Mesendoderm (in vitro differentiated cells): ENCODE results near the gene ARHGAP22.
A peak's percentile ranks its signal among the peaks of the same experiment; 100 is the strongest.

Experiments
- DNase-seq: peaks from one replicate; pipeline ENCODE4 v3.0.0; 2013
- H2AK5ac ChIP-seq: 2 replicates; pipeline ENCODE4 v1.6.1; 2013; ENCODE audit warnings: low read length, inconsistent platforms
- H2BK120ac ChIP-seq: 2 replicates; pipeline ENCODE4 v1.6.1; 2013; ENCODE audit warnings: low read depth, mild to moderate bottlenecking, low read length, moderate library complexity, mixed read lengths
- H2BK15ac ChIP-seq: replicated peaks from 2 replicates; pipeline ENCODE4 v1.6.1; 2013; ENCODE audit warnings: low read depth, mild to moderate bottlenecking, moderate library complexity
- H2BK5ac ChIP-seq: 2 replicates; pipeline ENCODE4 v1.6.1; 2013; ENCODE audit warnings: low read length, inconsistent platforms
- H3K18ac ChIP-seq: 2 replicates; pipeline ENCODE4 v1.6.1; 2013; ENCODE audit warnings: mild to moderate bottlenecking, low read length, mixed read lengths
- H3K23ac ChIP-seq: one replicate; pipeline ENCODE4 v1.6.1; 2013; ENCODE audit warnings: low read length
- H3K27ac ChIP-seq: 2 replicates; pipeline ENCODE4 v1.5.1; 2013; ENCODE audit warnings: low read depth, mild to moderate bottlenecking, inconsistent platforms, low read length, moderate library complexity
- H3K27me3 ChIP-seq: 2 replicates; pipeline ENCODE4 v1.6.1; 2013; ENCODE audit warnings: low read length, control low read depth, mild to moderate bottlenecking, inconsistent platforms; ENCODE audit not compliant: insufficient read depth, poor library complexity
- H3K36me3 ChIP-seq: 2 replicates; pipeline ENCODE4 v1.6.1; 2013; ENCODE audit warnings: low read length, inconsistent platforms; ENCODE audit not compliant: control insufficient read depth, insufficient read depth
- H3K4ac ChIP-seq: one replicate; pipeline ENCODE4 v1.6.1; 2013; ENCODE audit warnings: low read depth, mild to moderate bottlenecking, low read length, moderate library complexity
- H3K4me1 ChIP-seq: 2 replicates; pipeline ENCODE4 v1.6.1; 2013; ENCODE audit warnings: low read depth, low read length, inconsistent platforms; ENCODE audit not compliant: control insufficient read depth
- H3K4me2 ChIP-seq: 2 replicates; pipeline ENCODE4 v1.6.1; 2013; ENCODE audit warnings: low read length
- H3K4me3 ChIP-seq: 2 replicates; pipeline ENCODE4 v1.5.1; 2013; ENCODE audit warnings: mild to moderate bottlenecking, low read length
- H3K56ac ChIP-seq: one replicate; pipeline ENCODE4 v1.6.1; 2013; ENCODE audit warnings: low read length
- H3K79me1 ChIP-seq: 2 replicates; pipeline ENCODE4 v1.6.1; 2013; ENCODE audit warnings: low read length, inconsistent platforms
- H3K79me2 ChIP-seq: 2 replicates; pipeline ENCODE4 v1.6.1; 2013; ENCODE audit warnings: mild to moderate bottlenecking, low read length; ENCODE audit not compliant: control insufficient read depth, insufficient read depth
- H3K9ac ChIP-seq: 2 replicates; pipeline ENCODE4 v1.6.1; 2013; ENCODE audit warnings: low read length, inconsistent platforms
- H4K5ac ChIP-seq: one replicate; pipeline ENCODE4 v1.6.1; 2013; ENCODE audit warnings: low read length
- H4K8ac ChIP-seq: one replicate; pipeline ENCODE4 v1.6.1; 2013; ENCODE audit warnings: low read depth, mild to moderate bottlenecking, control low read depth, low read length, moderate library complexity
- WGBS: extraction: QIAGEN DNeasy Blood & Tissue Kit; methylation state at CpG from one replicate; pipeline ENCODE4 v1.1.7; 2013; ENCODE audit warnings: low lambda C conversion rate, missing lambda C conversion rate; ENCODE audit not compliant: insufficient coverage; ENCODE audit errors: extremely low coverage; 5-methylcytosine and 5-hydroxymethylcytosine counted together

The ARHGAP22 gene

DNA sequence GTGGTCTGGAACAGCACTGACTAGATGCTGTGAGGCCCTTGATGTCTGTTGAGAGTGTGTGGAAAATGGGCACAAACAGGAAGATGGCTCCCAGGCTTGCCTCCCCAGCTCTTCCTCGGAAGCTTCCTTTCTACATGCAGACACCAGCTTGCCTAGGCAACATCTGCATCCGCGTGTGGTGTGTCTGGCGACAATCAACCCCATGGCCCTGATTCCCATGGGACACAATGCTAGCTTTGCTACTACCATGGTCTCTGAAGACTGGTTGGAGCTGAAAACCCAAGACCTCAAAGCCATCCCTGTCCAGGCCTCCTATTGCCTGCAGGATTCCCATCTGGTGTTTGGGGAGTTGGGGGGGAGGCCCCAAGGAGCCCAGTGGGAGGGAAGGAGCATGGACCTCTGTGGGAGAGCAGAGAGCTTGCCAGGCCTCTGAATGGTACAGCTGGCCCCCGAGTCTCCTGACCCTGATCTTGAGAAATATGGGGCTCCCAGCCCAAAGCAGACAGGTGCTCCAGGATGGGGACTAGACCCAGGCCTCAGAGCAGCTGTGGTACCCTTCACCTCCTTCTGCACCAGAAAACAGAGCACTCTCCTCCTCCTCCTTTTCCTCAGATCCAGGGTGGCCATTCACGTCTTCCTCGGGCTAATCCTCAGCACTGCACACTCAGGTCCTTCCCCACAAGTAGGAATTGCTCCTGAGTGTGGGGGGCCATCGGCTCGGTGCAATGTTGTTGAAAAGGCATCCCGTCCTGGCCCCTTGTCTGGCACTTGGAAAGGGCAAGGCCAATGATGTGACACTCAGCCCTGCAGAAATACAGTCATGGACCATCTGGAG is 57.6 kb downstream of the ARHGAP22 start:
- Histone ChIP-seq H3K23ac (no peak overlapping the region), H2AK5ac (no peak overlapping the region), H3K56ac (no peak overlapping the region), H3K79me1 (no peaks in the 10 kb centered on the region), H2BK5ac (no peak overlapping the region), H3K36me3 (no peaks in the 10 kb centered on the region), H3K4me1 (no peaks in the 10 kb centered on the region), H3K27me3 (no peaks in the 10 kb centered on the region), H3K18ac (no peak overlapping the region), H3K27ac (no peak overlapping the region), H4K8ac (no peak overlapping the region), H3K79me2 (no peaks in the 10 kb centered on the region), H3K4ac (no peak overlapping the region), H2BK120ac (no peak overlapping the region), H2BK15ac (no peak overlapping the region), H3K4me2 (no peak overlapping the region), H3K4me3 (no peak overlapping the region), H3K9ac (no peak overlapping the region), H4K5ac (no peak overlapping the region)
- WGBS, result no CpG with 5 or more reads among the region's 10 CpGs
- DNase-seq, result no peak

- Histone ChIP-seq H2AK5ac (no peak overlapping the region), H2BK120ac (no peak overlapping the region), H3K4me2 (no peak overlapping the region), H3K27me3 (no peaks in the 10 kb centered on the region), H3K4me1 (no peaks in the 10 kb centered on the region), H4K5ac (no peak overlapping the region), H2BK15ac (no peak overlapping the region), H3K79me2 (no peaks in the 10 kb centered on the region), H3K27ac (no peak overlapping the region), H3K36me3 (no peaks in the 10 kb centered on the region), H3K18ac (no peak overlapping the region), H4K8ac (no peak overlapping the region), H3K23ac (no peak overlapping the region), H3K56ac (no peak overlapping the region), H3K9ac (no peak overlapping the region), H3K79me1 (no peaks in the 10 kb centered on the region), H3K4ac (no peak overlapping the region), H2BK5ac (no peak overlapping the region), H3K4me3 (no peak overlapping the region)
- WGBS, result no CpG with 5 or more reads among the region's 14 CpGs
- DNase-seq, result no peak
Measured at GRCh38 chr10:48545462-48546145, 59.3 kb downstream of the ARHGAP22 start.

- H3K4ac ChIP-seq, result no peak overlapping the region
- no peaks in the 10 kb centered on the region for H3K79me1 ChIP-seq
- no peak overlapping the region for H2BK120ac ChIP-seq
- no peak overlapping the region for H3K4me3 ChIP-seq
- H4K8ac ChIP-seq, result no peak overlapping the region
- no peak overlapping the region for H3K23ac ChIP-seq
- H3K18ac ChIP-seq, result no peak overlapping the region
- no peak overlapping the region for H3K4me2 ChIP-seq
- no peak overlapping the region for H3K27ac ChIP-seq
- H2BK5ac ChIP-seq, result no peak overlapping the region
- H2BK15ac ChIP-seq, result no peak overlapping the region
- no peaks in the 10 kb centered on the region for H3K27me3 ChIP-seq
- H3K79me2 ChIP-seq, result no peaks in the 10 kb centered on the region
- H3K4me1 ChIP-seq, result no peaks in the 10 kb centered on the region
- H3K36me3 ChIP-seq, result no peaks in the 10 kb centered on the region
- no peak overlapping the region for H3K9ac ChIP-seq
- no peak for DNase-seq
- H2AK5ac ChIP-seq, result no peak overlapping the region
- whole genome bisulfite sequencing, result no CpG with 5 or more reads among the region's 3 CpGs
- no peak overlapping the region for H4K5ac ChIP-seq
- H3K56ac ChIP-seq, result no peak overlapping the region
Measured at GRCh38 chr10:48543182-48543844, 61.6 kb downstream of the ARHGAP22 start.

DNA sequence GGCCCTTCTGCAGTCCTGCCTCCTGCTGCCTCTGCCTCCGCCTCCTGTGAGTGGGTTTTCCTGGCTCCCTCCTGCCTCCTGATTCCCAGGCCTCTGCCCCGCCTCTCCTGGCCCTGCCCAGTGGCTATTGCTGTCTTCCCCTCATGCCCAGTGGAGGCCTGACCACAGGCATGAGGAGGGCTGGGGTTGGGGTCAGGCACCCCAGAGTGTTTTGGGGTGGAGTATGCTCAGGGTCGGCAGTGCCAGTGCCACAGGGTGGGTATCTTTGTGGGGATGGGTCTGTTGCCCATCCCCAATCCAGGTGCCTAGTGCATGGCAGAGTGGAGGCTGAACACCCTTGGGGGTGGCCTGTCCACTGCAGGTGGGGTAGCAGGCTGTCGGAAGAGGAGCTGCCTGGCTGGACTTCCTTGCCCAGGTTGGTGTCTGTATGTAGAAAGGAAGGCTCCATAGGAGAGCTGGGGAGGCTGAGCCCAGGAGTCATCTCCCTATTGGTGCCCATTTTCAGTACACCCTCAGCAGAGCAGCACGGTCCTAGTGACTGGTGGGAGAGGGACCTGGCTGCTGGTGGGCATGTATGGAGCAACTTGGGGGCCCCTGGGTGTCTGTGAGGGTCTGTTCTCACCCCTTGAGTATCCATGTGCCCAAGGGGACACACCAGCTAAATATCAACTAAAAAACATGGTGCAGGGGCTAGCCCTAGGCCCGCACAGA is 62.2 kb downstream of the ARHGAP22 start:
- H3K36me3 ChIP-seq, result no peaks in the 10 kb centered on the region
- H2BK5ac ChIP-seq, result no peak overlapping the region
- no peak overlapping the region for H3K4me2 ChIP-seq
- DNase-seq, result no peak
- no peak overlapping the region for H3K9ac ChIP-seq
- H3K56ac ChIP-seq, result no peak overlapping the region
- no peak overlapping the region for H4K8ac ChIP-seq
- H3K18ac ChIP-seq, result no peak overlapping the region
- H3K27ac ChIP-seq, result no peak overlapping the region
- no peaks in the 10 kb centered on the region for H3K4me1 ChIP-seq
- no peak overlapping the region for H2BK120ac ChIP-seq
- no CpG with 5 or more reads among the region's 6 CpGs for WGBS
- H4K5ac ChIP-seq, result no peak overlapping the region
- H3K79me2 ChIP-seq, result no peaks in the 10 kb centered on the region
- H3K79me1 ChIP-seq, result no peaks in the 10 kb centered on the region
- no peak overlapping the region for H3K23ac ChIP-seq
- no peak overlapping the region for H3K4ac ChIP-seq
- H3K4me3 ChIP-seq, result no peak overlapping the region
- no peak overlapping the region for H2AK5ac ChIP-seq
- no peak overlapping the region for H2BK15ac ChIP-seq
- no peaks in the 10 kb centered on the region for H3K27me3 ChIP-seq

- H3K18ac ChIP-seq, result no peak overlapping the region
- H3K79me1 ChIP-seq, result no peaks in the 10 kb centered on the region
- H3K4me2 ChIP-seq, result no peak overlapping the region
- no peak overlapping the region for H3K4ac ChIP-seq
- H4K5ac ChIP-seq, result no peak overlapping the region
- no peak overlapping the region for H3K27ac ChIP-seq
- H3K23ac ChIP-seq, result no peak overlapping the region
- H3K4me1 ChIP-seq, result no peaks in the 10 kb centered on the region
- H3K27me3 ChIP-seq, result no peaks in the 10 kb centered on the region
- DNase-seq, result peak; percentile 57
- H2BK120ac ChIP-seq, result no peak overlapping the region
- H2BK5ac ChIP-seq, result no peak overlapping the region
- no CpG with 5 or more reads among the region's 7 CpGs for WGBS
- no peaks in the 10 kb centered on the region for H3K79me2 ChIP-seq
- H3K9ac ChIP-seq, result no peak overlapping the region
- no peak overlapping the region for H2AK5ac ChIP-seq
- no peak overlapping the region for H3K56ac ChIP-seq
- no peak overlapping the region for H4K8ac ChIP-seq
- H3K36me3 ChIP-seq, result no peaks in the 10 kb centered on the region
- no peak overlapping the region for H2BK15ac ChIP-seq
- no peak overlapping the region for H3K4me3 ChIP-seq
Measured at GRCh38 chr10:48541144-48541795, 63.6 kb downstream of the ARHGAP22 start.
